NB4 (cell line): ENCODE measurements around the gene UST.

Source experiments
- CTCF ChIP-seq: IDR thresholded peaks from one replicate; pipeline ENCODE4 v1.5.1; 2012; ENCODE audit warnings: low read depth, low read length
- MYC ChIP-seq: IDR thresholded peaks from 2 replicates; pipeline ENCODE4 v1.6.1; 2011; ENCODE audit warnings: low read depth, low read length
- POLR2A ChIP-seq: IDR thresholded peaks from 2 replicates; pipeline ENCODE4 v1.6.1; 2011; ENCODE audit warnings: mild to moderate bottlenecking; ENCODE audit not compliant: insufficient read length; ENCODE audit errors: extremely low read depth
- TF ChIP-seq, protein P1 (sequence below): IDR thresholded peaks from 2 replicates; pipeline ENCODE4 v1.6.1; 2011; ENCODE audit warnings: low read depth, low read length

DNA sequence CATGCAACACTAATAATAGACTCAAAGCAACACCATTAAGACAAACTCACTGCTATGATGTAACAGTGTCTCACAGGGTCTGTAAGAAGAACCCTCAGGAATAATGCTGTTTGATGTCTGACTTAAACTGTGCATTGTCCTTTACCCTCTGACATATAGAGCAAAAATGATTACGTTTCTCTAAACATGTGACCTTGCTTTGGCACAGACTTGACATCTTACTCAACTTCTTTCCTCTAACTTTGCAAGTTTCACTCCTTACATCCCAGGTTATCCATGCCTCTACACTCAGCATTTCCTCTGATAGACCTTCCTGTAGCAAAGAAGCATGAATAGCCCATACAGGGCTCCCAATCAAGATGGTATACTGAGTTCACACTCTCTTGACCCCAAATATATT is 252.7 kb downstream of the UST start:
- TF ChIP-seq CTCF (no peak), POLR2A (no peak), MYC (no peak)
- TF ChIP-seq, protein P1, sequence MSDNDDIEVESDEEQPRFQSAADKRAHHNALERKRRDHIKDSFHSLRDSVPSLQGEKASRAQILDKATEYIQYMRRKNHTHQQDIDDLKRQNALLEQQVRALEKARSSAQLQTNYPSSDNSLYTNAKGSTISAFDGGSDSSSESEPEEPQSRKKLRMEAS = no peak
